ENCODE data around the gene REPS2. TPM values are rescaled to one million over a fixed set of nuclear protein-coding genes. Genes with fewer than 3 reads are reported as not detected.

REPS2 gene
- polyA plus RNA-seq, 3 donors = 2.1 to 4.7 (median 3.6) TPM

GRCh38 chrX:17170973-17171372 lies 224.5 kb downstream of the REPS2 start:
- intact Hi-C loops (cut with micrococcal nuclease) = no loop called here
- Histone ChIP-seq H3K27ac (ENCODE audit: low read depth in 1 of 2, low read length in 2 of 2) (no peak overlapping the region), H3K9me3 (replicated peaks in 1 of 2; ENCODE audit: control insufficient read depth in 1 of 2, insufficient read depth in 1 of 2, low read length in 2 of 2) (no peaks in the 10 kb centered on the region), H3K4me3 (replicated peaks in 1 of 3; ENCODE audit: low read depth in 2 of 3, low read length in 3 of 3) (no peak overlapping the region), H3K27me3 (ENCODE audit: control insufficient read depth in 2 of 2, insufficient read depth in 2 of 2, low read length in 2 of 2) (no peaks in the 10 kb centered on the region), H3K4me2 (replicated peaks; ENCODE audit: extremely low read depth, low read length, poor library complexity, severe bottlenecking) (no peak overlapping the region), H3K9ac (ENCODE audit: insufficient read depth, low read length, poor library complexity, severe bottlenecking) (no peak overlapping the region), H3K79me2 (ENCODE audit: insufficient read depth, low read length) (no peaks in the 10 kb centered on the region), H4K20me1 (ENCODE audit: insufficient read depth, low read length) (no peaks in the 10 kb centered on the region), H3K4me1 (ENCODE audit: control insufficient read depth in 1 of 2, insufficient read depth in 2 of 2, low read length in 2 of 2) (no peaks in the 10 kb centered on the region), H2AFZ (ENCODE audit: insufficient read depth, low read depth, low read length, poor library complexity, severe bottlenecking) (no peak overlapping the region), H3K36me3 (replicated peaks in 1 of 2; ENCODE audit: control insufficient read depth in 1 of 2, insufficient read depth in 2 of 2, low read length in 2 of 2) (no peaks in the 10 kb centered on the region)
- H3K9me3 Mint-ChIP-seq = peaks cover 0 to 14% (median 1%) of the 10 kb centered on the region in 7 donors
- no peak overlapping the region for H3K4me3 Mint-ChIP-seq
- peaks cover 0 to 3% (median 2%) of the 10 kb centered on the region in 3 donors for H3K27me3 Mint-ChIP-seq (ENCODE audit: low read depth in 3 of 3)
- no peak for DNase-seq
- H3K4me1 Mint-ChIP-seq = no peaks in the 10 kb centered on the region
- no peak overlapping the region for H3K27ac Mint-ChIP-seq
- H3K36me3 Mint-ChIP-seq = no peaks in the 10 kb centered on the region
- no peak for TF ChIP-seq CTCF (IDR thresholded peaks at IDR 0.05)
- 100% methylated on average over 1 of the region's 2 CpGs for WGBS (ENCODE audit: insufficient coverage)

DNA sequence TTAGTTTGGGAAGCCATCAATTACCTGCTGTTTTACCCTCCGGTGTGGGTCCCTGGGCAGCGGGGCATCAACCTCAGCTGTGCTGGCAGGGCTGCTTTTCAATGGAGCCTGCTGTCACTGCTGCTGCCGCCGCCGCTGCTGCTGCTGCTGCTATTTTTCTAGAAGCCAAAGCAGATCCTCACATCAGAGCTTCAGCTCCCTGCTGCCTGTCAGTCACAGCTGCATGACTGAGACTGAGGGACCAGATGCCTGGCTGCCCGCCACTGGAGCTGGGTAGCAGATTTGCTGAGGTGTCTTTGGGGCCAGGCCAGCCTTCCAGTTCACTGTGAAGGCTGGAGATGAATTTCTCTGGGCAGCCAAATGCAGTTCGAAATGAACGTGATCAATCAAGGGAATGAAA lies 228.2 kb downstream of the REPS2 start:
- TF ChIP-seq CTCF (IDR thresholded peaks at IDR 0.05) = no peak
- H3K4me3 Mint-ChIP-seq = no peak overlapping the region
- Histone ChIP-seq H4K20me1 (ENCODE audit: insufficient read depth, low read length) (no peaks in the 10 kb centered on the region), H3K4me2 (replicated peaks; ENCODE audit: extremely low read depth, low read length, poor library complexity, severe bottlenecking) (no peak overlapping the region), H3K27me3 (ENCODE audit: control insufficient read depth in 2 of 2, insufficient read depth in 2 of 2, low read length in 2 of 2) (no peaks in the 10 kb centered on the region), H3K4me3 (replicated peaks in 1 of 3; ENCODE audit: low read depth in 2 of 3, low read length in 3 of 3) (no peak overlapping the region), H3K27ac (ENCODE audit: low read depth in 1 of 2, low read length in 2 of 2) (no peak overlapping the region), H3K36me3 (replicated peaks in 1 of 2; ENCODE audit: control insufficient read depth in 1 of 2, insufficient read depth in 2 of 2, low read length in 2 of 2) (no peaks in the 10 kb centered on the region), H3K79me2 (ENCODE audit: insufficient read depth, low read length) (no peaks in the 10 kb centered on the region), H3K4me1 (ENCODE audit: control insufficient read depth in 1 of 2, insufficient read depth in 2 of 2, low read length in 2 of 2) (no peaks in the 10 kb centered on the region), H3K9ac (ENCODE audit: insufficient read depth, low read length, poor library complexity, severe bottlenecking) (no peak overlapping the region), H3K9me3 (replicated peaks in 1 of 2; ENCODE audit: control insufficient read depth in 1 of 2, insufficient read depth in 1 of 2, low read length in 2 of 2) (no peaks in the 10 kb centered on the region), H2AFZ (ENCODE audit: insufficient read depth, low read depth, low read length, poor library complexity, severe bottlenecking) (no peak overlapping the region)
- intact Hi-C loops (cut with micrococcal nuclease) = no loop called here
- H3K4me1 Mint-ChIP-seq = no peaks in the 10 kb centered on the region
- WGBS (ENCODE audit: insufficient coverage) = 98% methylated on average over 7 of the region's 8 CpGs
- H3K36me3 Mint-ChIP-seq = no peaks in the 10 kb centered on the region
- H3K27me3 Mint-ChIP-seq (ENCODE audit: low read depth in 3 of 3) = peaks cover 0 to 3% (median 0%) of the 10 kb centered on the region in 3 donors
- H3K27ac Mint-ChIP-seq = peak overlapping the region in 1 of 7 donors; percentile 15
- H3K9me3 Mint-ChIP-seq = peaks cover 0 to 14% (median 4%) of the 10 kb centered on the region in 7 donors
- no peak for DNase-seq
